WTC11 (cell line): Measurements from ENCODE around the gene KDM4F. TPM values are rescaled to one million over a fixed set of nuclear protein-coding genes. Genes with fewer than 3 reads are reported as not detected.

ENCODE experiments used
- ATAC-seq: fragments of 200-7000 bp; cut with Tn5 transposase; 2 replicates; pipeline ENCODE4 v1.10.0; 2021; ENCODE audit warnings: mild to moderate bottlenecking, moderate library complexity
- CTCF ChIA-PET: fragments of 300-600 bp; sonication (Branson Sonifier 250); formaldehyde crosslinking; loops from one replicate; lab custom pipeline; 2021; ENCODE audit warnings: antibody characterized with exemption; lab: Charles Lee
- POLR2A ChIA-PET: fragments of 350-600 bp; sonication (Branson Sonifier 250); formaldehyde crosslinking; loops from one replicate; lab custom pipeline; 2021; ENCODE audit warnings: antibody characterized with exemption; lab: Charles Lee
- DNase-seq: peaks from one replicate; pipeline ENCODE4 v3.0.0; 2021; ENCODE audit warnings: low spot score
- H3K27ac Mint-ChIP-seq: 2 replicates; pipeline ENCODE4 v1.8.0; 2021; ENCODE audit warnings: mixed read lengths
- H3K27me3 Mint-ChIP-seq: 2 replicates; pipeline ENCODE4 v1.8.0; 2021; ENCODE audit warnings: low read depth, mild to moderate bottlenecking, moderate library complexity, mixed read lengths
- H3K36me3 Mint-ChIP-seq: 2 replicates; pipeline ENCODE4 v1.8.0; 2021; ENCODE audit warnings: mixed read lengths
- H3K4me1 Mint-ChIP-seq: 2 replicates; pipeline ENCODE4 v1.8.0; 2022; ENCODE audit warnings: mixed read lengths
- H3K4me3 Mint-ChIP-seq: 2 replicates; pipeline ENCODE4 v1.8.0; 2021; ENCODE audit warnings: mild to moderate bottlenecking, moderate library complexity, mixed read lengths
- H3K9me3 Mint-ChIP-seq: 2 replicates; pipeline ENCODE4 v1.8.0; 2021; ENCODE audit warnings: mixed read lengths
- CBFB ChIP-seq: sonication (generic); formaldehyde crosslinking; IDR thresholded peaks from 2 replicates; pipeline ENCODE4 v1.8.1; 2022; ENCODE audit warnings: mild to moderate bottlenecking, low read depth, missing genetic modification reagents
- ELF4 ChIP-seq: sonication (generic); formaldehyde crosslinking; IDR thresholded peaks from 2 replicates; pipeline ENCODE4 v1.8.1; 2022; ENCODE audit warnings: low read depth, mild to moderate bottlenecking, moderate library complexity, missing genetic modification reagents
- ESRRA ChIP-seq: sonication (generic); formaldehyde crosslinking; IDR thresholded peaks from 2 replicates; pipeline ENCODE4 v1.8.1; 2022; ENCODE audit warnings: mild to moderate bottlenecking, missing genetic modification reagents, borderline replicate concordance
- ETV6 ChIP-seq: sonication (generic); formaldehyde crosslinking; IDR thresholded peaks from 2 replicates; pipeline ENCODE4 v1.8.1; 2022; ENCODE audit warnings: mild to moderate bottlenecking, missing genetic modification reagents
- FOXJ3 ChIP-seq: sonication (generic); formaldehyde crosslinking; IDR thresholded peaks from 2 replicates; pipeline ENCODE4 v1.9.0; 2021; ENCODE audit warnings: missing genetic modification reagents, mild to moderate bottlenecking, borderline replicate concordance
- GABPB1 ChIP-seq: sonication (generic); formaldehyde crosslinking; IDR thresholded peaks from 2 replicates; pipeline ENCODE4 v1.8.1; 2023; ENCODE audit warnings: mild to moderate bottlenecking, missing genetic modification reagents
- GRHL2 ChIP-seq: fragments of 250-450 bp; sonication (Bioruptor Pico); IDR thresholded peaks from 2 replicates; pipeline ENCODE4 v1.8.0; 2022; ENCODE audit warnings: mild to moderate bottlenecking, moderate library complexity; ENCODE audit not compliant: insufficient replicate concordance, severe bottlenecking
- GTF2I ChIP-seq: fragments of 250-450 bp; sonication (Bioruptor Pico); conservative IDR thresholded peaks from 2 replicates; pipeline ENCODE4 v1.4.0; 2021; ENCODE audit warnings: mild to moderate bottlenecking
- PRRX2 ChIP-seq: fragments of 250-450 bp; sonication (Bioruptor Pico); IDR thresholded peaks from 2 replicates; pipeline ENCODE4 v1.8.0; 2021; ENCODE audit warnings: mild to moderate bottlenecking
- SMAD4 ChIP-seq: sonication (generic); formaldehyde crosslinking; IDR thresholded peaks from 2 replicates; pipeline ENCODE4 v1.8.0; 2022; ENCODE audit warnings: mild to moderate bottlenecking, missing genetic modification reagents
- ZBTB21 ChIP-seq: sonication (generic); formaldehyde crosslinking; IDR thresholded peaks from 2 replicates; pipeline ENCODE4 v1.8.1; 2023; ENCODE audit warnings: mild to moderate bottlenecking, missing genetic modification reagents, borderline replicate concordance
- ZNF232 ChIP-seq: sonication (generic); formaldehyde crosslinking; IDR thresholded peaks from 2 replicates; pipeline ENCODE4 v1.8.0; 2022; ENCODE audit warnings: mild to moderate bottlenecking, missing genetic modification reagents
- ZNF317 ChIP-seq: sonication (generic); formaldehyde crosslinking; IDR thresholded peaks from 2 replicates; pipeline ENCODE4 v1.8.1; 2023; ENCODE audit warnings: low read depth, mild to moderate bottlenecking, moderate library complexity, missing genetic modification reagents, borderline replicate concordance
- total RNA-seq: library from RNA; stranded (reverse); gene quantifications from 3 replicates; pipeline ENCODE4 v1.2.3, GENCODE V29; 2021
- TF ChIP-seq, protein P1 (sequence below): sonication (generic); formaldehyde crosslinking; IDR thresholded peaks from 2 replicates; pipeline ENCODE4 v1.8.0; 2023; ENCODE audit warnings: missing genetic modification reagents, mild to moderate bottlenecking, borderline replicate concordance
- TF ChIP-seq, protein P2 (sequence below): fragments of 250-450 bp; sonication (Bioruptor Pico); IDR thresholded peaks from 2 replicates; pipeline ENCODE4 v2.1.2; 2022; ENCODE audit warnings: mild to moderate bottlenecking, moderate library complexity
- TF ChIP-seq, protein P3 (sequence below): sonication (generic); formaldehyde crosslinking; conservative IDR thresholded peaks from 2 replicates; pipeline ENCODE4 v1.8.1; 2022; ENCODE audit warnings: mild to moderate bottlenecking, missing genetic modification reagents
- TF ChIP-seq, protein P4 (sequence below): sonication (generic); formaldehyde crosslinking; IDR thresholded peaks from 2 replicates; pipeline ENCODE4 v1.8.0; 2023; ENCODE audit warnings: mild to moderate bottlenecking, missing genetic modification reagents
- TF ChIP-seq, protein P5 (sequence below): fragments of 250-450 bp; sonication (Bioruptor Pico); IDR thresholded peaks from 2 replicates; pipeline ENCODE4 v1.9.0; 2021; ENCODE audit warnings: mild to moderate bottlenecking, borderline replicate concordance

KDM4F gene
- total RNA-seq, 1 experiment from 2014 or later: not detected

DNA sequence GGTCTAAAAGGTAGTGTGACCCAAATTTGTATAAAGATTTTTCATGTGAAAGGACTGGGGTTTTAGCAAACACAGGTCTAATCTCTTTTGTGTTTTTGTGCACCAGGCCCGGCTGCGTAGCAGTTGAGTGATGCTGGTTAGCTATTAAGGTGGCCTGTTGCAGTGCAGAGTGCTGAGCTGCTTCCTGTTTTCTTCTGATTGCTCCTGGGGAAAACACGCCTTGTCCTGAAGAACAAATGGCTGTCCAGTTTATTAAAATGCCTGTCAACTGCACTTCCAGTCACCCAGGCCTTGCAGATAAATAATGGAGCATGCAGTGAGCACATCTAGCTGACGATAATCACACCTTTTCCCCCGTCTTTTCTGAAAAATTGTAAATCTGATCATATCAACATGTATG is 19.3 kb downstream of the KDM4F start (continued):
- TF ChIP-seq ZNF232 (CRISPR knock-in tag) (no peak), ELF4 (CRISPR knock-in tag) (no peak), PRRX2 (CRISPR knock-in tag) (no peak), GABPB1 (no peak)
- TF ChIP-seq, protein P1, sequence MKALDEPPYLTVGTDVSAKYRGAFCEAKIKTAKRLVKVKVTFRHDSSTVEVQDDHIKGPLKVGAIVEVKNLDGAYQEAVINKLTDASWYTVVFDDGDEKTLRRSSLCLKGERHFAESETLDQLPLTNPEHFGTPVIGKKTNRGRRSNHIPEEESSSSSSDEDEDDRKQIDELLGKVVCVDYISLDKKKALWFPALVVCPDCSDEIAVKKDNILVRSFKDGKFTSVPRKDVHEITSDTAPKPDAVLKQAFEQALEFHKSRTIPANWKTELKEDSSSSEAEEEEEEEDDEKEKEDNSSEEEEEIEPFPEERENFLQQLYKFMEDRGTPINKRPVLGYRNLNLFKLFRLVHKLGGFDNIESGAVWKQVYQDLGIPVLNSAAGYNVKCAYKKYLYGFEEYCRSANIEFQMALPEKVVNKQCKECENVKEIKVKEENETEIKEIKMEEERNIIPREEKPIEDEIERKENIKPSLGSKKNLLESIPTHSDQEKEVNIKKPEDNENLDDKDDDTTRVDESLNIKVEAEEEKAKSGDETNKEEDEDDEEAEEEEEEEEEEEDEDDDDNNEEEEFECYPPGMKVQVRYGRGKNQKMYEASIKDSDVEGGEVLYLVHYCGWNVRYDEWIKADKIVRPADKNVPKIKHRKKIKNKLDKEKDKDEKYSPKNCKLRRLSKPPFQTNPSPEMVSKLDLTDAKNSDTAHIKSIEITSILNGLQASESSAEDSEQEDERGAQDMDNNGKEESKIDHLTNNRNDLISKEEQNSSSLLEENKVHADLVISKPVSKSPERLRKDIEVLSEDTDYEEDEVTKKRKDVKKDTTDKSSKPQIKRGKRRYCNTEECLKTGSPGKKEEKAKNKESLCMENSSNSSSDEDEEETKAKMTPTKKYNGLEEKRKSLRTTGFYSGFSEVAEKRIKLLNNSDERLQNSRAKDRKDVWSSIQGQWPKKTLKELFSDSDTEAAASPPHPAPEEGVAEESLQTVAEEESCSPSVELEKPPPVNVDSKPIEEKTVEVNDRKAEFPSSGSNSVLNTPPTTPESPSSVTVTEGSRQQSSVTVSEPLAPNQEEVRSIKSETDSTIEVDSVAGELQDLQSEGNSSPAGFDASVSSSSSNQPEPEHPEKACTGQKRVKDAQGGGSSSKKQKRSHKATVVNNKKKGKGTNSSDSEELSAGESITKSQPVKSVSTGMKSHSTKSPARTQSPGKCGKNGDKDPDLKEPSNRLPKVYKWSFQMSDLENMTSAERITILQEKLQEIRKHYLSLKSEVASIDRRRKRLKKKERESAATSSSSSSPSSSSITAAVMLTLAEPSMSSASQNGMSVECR (CRISPR knock-in tag): no peak
- TF ChIP-seq, protein P2, sequence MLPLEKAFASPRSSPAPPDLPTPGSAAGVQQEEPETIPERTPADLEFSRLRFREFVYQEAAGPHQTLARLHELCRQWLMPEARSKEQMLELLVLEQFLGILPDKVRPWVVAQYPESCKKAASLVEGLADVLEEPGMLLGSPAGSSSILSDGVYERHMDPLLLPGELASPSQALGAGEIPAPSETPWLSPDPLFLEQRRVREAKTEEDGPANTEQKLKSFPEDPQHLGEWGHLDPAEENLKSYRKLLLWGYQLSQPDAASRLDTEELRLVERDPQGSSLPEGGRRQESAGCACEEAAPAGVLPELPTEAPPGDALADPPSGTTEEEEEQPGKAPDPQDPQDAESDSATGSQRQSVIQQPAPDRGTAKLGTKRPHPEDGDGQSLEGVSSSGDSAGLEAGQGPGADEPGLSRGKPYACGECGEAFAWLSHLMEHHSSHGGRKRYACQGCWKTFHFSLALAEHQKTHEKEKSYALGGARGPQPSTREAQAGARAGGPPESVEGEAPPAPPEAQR (CRISPR knock-in tag): no peak

DNA sequence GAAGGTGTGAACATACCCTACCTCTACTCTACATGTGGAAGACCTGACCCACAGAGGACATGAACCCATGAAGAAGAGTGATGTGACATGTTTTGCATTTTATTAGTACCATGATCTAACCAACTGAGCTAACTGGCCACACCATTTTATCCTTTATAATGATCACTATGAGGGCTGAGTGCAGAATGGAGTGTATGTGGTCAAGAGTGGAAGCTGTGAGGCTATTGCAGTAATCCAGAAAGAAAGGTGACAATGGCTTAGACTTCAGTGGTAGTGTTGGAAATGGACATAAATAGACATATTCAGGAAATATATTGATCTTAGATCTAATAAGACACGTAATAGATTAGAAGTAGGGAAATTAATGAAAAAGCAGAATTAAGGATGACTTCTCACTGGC is 21.2 kb downstream of the KDM4F start:
- ChIA-PET CTCF (interaction anchor here (0.7 to 5.1 kb wide), 7 partner anchors 14 to 80 kb away, joined by 3 to 89 read pairs (median 5); partner anchors contain the start of gene ENDOD1), POLR2A (interaction anchor here (0.6 to 1.2 kb wide), 2 partner anchors 20 to 719 kb away, joined by 3 to 5 read pairs; partner anchors contain the start of genes CEP57 and FAM76B)
- H3K4me3 Mint-ChIP-seq: no peak overlapping the region
- no peaks in the 10 kb centered on the region for H3K36me3 Mint-ChIP-seq
- H3K4me1 Mint-ChIP-seq: peaks cover 19% of the 10 kb centered on the region
- H3K9me3 Mint-ChIP-seq: no peaks in the 10 kb centered on the region
- H3K27ac Mint-ChIP-seq: no peak overlapping the region
- TF ChIP-seq ZNF317 (CRISPR knock-in tag): no peak
- no peak for TF ChIP-seq GTF2I
- no peak for TF ChIP-seq GABPB1
- TF ChIP-seq CBFB (CRISPR knock-in tag): no peak
- TF ChIP-seq ESRRA (CRISPR knock-in tag): no peak
- TF ChIP-seq GRHL2 (CRISPR knock-in tag): no peak
- no peak for TF ChIP-seq FOXJ3 (CRISPR knock-in tag)
- TF ChIP-seq, protein P3, sequence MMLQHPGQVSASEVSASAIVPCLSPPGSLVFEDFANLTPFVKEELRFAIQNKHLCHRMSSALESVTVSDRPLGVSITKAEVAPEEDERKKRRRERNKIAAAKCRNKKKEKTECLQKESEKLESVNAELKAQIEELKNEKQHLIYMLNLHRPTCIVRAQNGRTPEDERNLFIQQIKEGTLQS (CRISPR knock-in tag): no peak
- ATAC-seq (no peak), DNase-seq (no peak)
- no peaks in the 10 kb centered on the region; the same call in 1 of the 2 replicates for H3K27me3 Mint-ChIP-seq

DNA sequence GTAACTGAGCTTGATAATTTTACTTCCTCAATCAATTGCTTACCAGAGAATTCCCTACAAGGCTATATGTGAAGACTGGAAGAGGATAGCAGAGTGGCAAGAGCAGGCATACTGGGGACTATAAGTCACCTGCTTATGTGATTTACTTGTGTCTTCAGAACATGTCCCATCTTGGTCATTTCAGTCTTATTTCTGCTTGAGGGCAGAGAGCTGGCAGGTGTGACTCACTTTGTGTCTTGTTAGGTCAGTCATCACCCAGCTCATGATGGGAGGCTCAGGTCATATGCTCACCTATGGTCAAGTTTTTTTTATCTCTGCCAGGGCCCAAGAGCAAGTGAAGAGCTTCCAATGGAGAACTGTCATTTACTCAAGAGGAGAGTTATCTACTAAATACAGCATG is 23.7 kb downstream of the KDM4F start:
- peaks cover 14% of the 10 kb centered on the region for H3K4me1 Mint-ChIP-seq
- H3K36me3 Mint-ChIP-seq: no peaks in the 10 kb centered on the region
- no peak overlapping the region for H3K27ac Mint-ChIP-seq
- H3K27me3 Mint-ChIP-seq: no peaks in the 10 kb centered on the region; the same call in 1 of the 2 replicates
- H3K9me3 Mint-ChIP-seq: no peaks in the 10 kb centered on the region
- ChIA-PET POLR2A (interaction anchor here (0.5 kb wide), 1 partner anchor 1066 kb away, joined by 3 read pairs; no protein-coding TSS in a partner anchor), CTCF (interaction anchor here (1.3 kb wide), 1 partner anchor 35 kb away, joined by 5 read pairs; no protein-coding TSS in a partner anchor)
- DNase-seq: no peak
- ATAC-seq: no peak
- no peak overlapping the region for H3K4me3 Mint-ChIP-seq
- TF ChIP-seq SMAD4 (no peak), ZBTB21 (CRISPR knock-in tag) (no peak), PRRX2 (CRISPR knock-in tag) (no peak), ETV6 (CRISPR knock-in tag) (no peak), ZNF317 (CRISPR knock-in tag) (no peak)
- TF ChIP-seq, protein P4, sequence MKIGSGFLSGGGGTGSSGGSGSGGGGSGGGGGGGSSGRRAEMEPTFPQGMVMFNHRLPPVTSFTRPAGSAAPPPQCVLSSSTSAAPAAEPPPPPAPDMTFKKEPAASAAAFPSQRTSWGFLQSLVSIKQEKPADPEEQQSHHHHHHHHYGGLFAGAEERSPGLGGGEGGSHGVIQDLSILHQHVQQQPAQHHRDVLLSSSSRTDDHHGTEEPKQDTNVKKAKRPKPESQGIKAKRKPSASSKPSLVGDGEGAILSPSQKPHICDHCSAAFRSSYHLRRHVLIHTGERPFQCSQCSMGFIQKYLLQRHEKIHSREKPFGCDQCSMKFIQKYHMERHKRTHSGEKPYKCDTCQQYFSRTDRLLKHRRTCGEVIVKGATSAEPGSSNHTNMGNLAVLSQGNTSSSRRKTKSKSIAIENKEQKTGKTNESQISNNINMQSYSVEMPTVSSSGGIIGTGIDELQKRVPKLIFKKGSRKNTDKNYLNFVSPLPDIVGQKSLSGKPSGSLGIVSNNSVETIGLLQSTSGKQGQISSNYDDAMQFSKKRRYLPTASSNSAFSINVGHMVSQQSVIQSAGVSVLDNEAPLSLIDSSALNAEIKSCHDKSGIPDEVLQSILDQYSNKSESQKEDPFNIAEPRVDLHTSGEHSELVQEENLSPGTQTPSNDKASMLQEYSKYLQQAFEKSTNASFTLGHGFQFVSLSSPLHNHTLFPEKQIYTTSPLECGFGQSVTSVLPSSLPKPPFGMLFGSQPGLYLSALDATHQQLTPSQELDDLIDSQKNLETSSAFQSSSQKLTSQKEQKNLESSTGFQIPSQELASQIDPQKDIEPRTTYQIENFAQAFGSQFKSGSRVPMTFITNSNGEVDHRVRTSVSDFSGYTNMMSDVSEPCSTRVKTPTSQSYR (CRISPR knock-in tag): no peak
- TF ChIP-seq, protein P5, sequence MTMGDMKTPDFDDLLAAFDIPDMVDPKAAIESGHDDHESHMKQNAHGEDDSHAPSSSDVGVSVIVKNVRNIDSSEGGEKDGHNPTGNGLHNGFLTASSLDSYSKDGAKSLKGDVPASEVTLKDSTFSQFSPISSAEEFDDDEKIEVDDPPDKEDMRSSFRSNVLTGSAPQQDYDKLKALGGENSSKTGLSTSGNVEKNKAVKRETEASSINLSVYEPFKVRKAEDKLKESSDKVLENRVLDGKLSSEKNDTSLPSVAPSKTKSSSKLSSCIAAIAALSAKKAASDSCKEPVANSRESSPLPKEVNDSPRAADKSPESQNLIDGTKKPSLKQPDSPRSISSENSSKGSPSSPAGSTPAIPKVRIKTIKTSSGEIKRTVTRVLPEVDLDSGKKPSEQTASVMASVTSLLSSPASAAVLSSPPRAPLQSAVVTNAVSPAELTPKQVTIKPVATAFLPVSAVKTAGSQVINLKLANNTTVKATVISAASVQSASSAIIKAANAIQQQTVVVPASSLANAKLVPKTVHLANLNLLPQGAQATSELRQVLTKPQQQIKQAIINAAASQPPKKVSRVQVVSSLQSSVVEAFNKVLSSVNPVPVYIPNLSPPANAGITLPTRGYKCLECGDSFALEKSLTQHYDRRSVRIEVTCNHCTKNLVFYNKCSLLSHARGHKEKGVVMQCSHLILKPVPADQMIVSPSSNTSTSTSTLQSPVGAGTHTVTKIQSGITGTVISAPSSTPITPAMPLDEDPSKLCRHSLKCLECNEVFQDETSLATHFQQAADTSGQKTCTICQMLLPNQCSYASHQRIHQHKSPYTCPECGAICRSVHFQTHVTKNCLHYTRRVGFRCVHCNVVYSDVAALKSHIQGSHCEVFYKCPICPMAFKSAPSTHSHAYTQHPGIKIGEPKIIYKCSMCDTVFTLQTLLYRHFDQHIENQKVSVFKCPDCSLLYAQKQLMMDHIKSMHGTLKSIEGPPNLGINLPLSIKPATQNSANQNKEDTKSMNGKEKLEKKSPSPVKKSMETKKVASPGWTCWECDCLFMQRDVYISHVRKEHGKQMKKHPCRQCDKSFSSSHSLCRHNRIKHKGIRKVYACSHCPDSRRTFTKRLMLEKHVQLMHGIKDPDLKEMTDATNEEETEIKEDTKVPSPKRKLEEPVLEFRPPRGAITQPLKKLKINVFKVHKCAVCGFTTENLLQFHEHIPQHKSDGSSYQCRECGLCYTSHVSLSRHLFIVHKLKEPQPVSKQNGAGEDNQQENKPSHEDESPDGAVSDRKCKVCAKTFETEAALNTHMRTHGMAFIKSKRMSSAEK (CRISPR knock-in tag): no peak
